Measurements from ENCODE around the gene SCARB1.

DNA sequence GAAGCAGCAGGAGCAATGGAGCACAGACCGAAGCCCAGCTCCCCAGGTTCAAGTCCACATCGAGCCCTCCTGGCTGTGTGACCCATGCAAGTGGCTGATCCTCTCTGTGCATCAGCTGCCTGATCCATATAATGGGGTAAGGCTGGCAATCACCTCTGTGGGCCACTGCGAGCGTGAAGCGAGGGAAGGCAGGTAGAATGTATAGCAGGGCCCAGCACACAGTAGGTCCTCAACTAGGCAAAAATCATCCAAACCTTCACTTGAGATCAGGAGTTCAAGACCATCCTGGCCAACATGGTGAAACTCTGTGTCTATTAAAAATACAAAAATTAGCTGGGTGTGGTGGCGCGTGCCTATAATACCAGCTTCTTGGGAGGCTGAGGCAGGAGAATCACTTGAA, 102.6 kb downstream of the SCARB1 start:
- TF ChIP-seq POLR2AphosphoS5 (IDR thresholded peaks at IDR 0.05; ENCODE audit: low read depth) (no peak), GABPA (IDR thresholded peaks at IDR 0.05; ENCODE audit: low read depth) (no peak), SPI1 (IDR thresholded peaks at IDR 0.05; ENCODE audit: borderline replicate concordance, low read depth) (no peak)
- TF ChIP-seq, protein P1, sequence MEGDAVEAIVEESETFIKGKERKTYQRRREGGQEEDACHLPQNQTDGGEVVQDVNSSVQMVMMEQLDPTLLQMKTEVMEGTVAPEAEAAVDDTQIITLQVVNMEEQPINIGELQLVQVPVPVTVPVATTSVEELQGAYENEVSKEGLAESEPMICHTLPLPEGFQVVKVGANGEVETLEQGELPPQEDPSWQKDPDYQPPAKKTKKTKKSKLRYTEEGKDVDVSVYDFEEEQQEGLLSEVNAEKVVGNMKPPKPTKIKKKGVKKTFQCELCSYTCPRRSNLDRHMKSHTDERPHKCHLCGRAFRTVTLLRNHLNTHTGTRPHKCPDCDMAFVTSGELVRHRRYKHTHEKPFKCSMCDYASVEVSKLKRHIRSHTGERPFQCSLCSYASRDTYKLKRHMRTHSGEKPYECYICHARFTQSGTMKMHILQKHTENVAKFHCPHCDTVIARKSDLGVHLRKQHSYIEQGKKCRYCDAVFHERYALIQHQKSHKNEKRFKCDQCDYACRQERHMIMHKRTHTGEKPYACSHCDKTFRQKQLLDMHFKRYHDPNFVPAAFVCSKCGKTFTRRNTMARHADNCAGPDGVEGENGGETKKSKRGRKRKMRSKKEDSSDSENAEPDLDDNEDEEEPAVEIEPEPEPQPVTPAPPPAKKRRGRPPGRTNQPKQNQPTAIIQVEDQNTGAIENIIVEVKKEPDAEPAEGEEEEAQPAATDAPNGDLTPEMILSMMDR (IDR thresholded peaks at IDR 0.05; ENCODE audit: insufficient read depth, low read length) = no peak
- TF ChIP-seq, protein P2, sequence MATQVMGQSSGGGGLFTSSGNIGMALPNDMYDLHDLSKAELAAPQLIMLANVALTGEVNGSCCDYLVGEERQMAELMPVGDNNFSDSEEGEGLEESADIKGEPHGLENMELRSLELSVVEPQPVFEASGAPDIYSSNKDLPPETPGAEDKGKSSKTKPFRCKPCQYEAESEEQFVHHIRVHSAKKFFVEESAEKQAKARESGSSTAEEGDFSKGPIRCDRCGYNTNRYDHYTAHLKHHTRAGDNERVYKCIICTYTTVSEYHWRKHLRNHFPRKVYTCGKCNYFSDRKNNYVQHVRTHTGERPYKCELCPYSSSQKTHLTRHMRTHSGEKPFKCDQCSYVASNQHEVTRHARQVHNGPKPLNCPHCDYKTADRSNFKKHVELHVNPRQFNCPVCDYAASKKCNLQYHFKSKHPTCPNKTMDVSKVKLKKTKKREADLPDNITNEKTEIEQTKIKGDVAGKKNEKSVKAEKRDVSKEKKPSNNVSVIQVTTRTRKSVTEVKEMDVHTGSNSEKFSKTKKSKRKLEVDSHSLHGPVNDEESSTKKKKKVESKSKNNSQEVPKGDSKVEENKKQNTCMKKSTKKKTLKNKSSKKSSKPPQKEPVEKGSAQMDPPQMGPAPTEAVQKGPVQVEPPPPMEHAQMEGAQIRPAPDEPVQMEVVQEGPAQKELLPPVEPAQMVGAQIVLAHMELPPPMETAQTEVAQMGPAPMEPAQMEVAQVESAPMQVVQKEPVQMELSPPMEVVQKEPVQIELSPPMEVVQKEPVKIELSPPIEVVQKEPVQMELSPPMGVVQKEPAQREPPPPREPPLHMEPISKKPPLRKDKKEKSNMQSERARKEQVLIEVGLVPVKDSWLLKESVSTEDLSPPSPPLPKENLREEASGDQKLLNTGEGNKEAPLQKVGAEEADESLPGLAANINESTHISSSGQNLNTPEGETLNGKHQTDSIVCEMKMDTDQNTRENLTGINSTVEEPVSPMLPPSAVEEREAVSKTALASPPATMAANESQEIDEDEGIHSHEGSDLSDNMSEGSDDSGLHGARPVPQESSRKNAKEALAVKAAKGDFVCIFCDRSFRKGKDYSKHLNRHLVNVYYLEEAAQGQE (IDR thresholded peaks at IDR 0.05; ENCODE audit: insufficient replicate concordance, low read depth) = no peak

Data from HL-60 (cell line).